ENCODE data around the gene ZNF205. TPM values are rescaled to one million over a fixed set of nuclear protein-coding genes. Genes with fewer than 3 reads are reported as not detected.

The ZNF205 gene
- total and polyA plus RNA-seq, 2 of the 4 experiments (the other 2 are of a cell fraction), result 8.2 to 12.7 TPM

DNA sequence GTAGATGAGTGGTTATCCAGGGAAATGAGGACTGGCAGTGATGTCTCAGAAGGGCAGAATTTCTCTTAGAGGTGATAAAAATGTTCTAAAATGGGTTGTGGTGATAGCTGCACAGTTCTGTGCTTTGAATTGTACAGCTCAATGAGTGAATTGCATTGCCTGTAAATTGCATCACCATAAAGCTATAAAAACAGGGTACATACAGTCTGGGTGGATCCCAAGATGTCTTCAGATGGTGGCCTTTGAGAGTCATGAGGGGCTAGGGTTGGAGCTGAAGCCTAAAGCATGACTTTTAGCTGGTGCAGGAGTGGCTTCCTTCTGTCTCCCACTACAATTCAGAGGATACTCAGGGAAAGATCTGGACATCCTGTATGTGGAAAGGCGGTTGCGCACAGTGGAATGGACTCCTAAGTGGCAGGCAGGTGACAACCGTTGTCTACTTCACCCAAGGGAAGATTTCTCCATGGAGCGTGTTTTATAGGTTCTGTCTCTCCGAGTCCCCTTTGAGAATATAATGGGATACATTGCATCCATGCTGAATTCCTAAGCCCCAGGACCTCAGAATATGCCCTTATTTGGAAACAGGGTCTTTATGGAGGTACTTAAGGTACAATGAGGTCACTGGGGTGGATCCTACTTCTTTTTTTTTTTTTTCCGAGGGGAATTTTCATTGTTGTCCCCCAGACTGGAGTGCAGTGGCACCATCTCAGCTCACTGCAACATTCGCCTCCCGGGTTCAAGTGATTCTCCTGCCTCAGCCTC is 48.6 kb upstream of the ZNF205 start (continued):
- TF ChIP-seq, protein P1, sequence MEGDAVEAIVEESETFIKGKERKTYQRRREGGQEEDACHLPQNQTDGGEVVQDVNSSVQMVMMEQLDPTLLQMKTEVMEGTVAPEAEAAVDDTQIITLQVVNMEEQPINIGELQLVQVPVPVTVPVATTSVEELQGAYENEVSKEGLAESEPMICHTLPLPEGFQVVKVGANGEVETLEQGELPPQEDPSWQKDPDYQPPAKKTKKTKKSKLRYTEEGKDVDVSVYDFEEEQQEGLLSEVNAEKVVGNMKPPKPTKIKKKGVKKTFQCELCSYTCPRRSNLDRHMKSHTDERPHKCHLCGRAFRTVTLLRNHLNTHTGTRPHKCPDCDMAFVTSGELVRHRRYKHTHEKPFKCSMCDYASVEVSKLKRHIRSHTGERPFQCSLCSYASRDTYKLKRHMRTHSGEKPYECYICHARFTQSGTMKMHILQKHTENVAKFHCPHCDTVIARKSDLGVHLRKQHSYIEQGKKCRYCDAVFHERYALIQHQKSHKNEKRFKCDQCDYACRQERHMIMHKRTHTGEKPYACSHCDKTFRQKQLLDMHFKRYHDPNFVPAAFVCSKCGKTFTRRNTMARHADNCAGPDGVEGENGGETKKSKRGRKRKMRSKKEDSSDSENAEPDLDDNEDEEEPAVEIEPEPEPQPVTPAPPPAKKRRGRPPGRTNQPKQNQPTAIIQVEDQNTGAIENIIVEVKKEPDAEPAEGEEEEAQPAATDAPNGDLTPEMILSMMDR (conservative IDR thresholded peaks at IDR 0.05; ENCODE audit: low read depth, low read length), result no peak
